A549 (cell line): ENCODE measurements around the gene CCDC152.

Source experiments
- BHLHE40 ChIP-seq: IDR thresholded peaks from 2 replicates; pipeline ENCODE4 v1.6.1; 2012; ENCODE audit warnings: low read depth, low read length, inconsistent platforms
- CTCF ChIP-seq: fragments of >200 bp; sonication (Bioruptor Twin); formaldehyde crosslinking; IDR thresholded peaks from 3 replicates; pipeline ENCODE4 v1.5.1; 2016
- EP300 ChIP-seq, 2 experiments: fragments of >200 bp; sonication (Bioruptor Twin); formaldehyde crosslinking; IDR thresholded peaks; 2 replicates in 1 of 2; 3 replicates in 1 of 2; pipeline ENCODE4 v1.6.1; 2016 to 2017
- PHF8 ChIP-seq: fragments of 200-600 bp; sonication (generic); IDR thresholded peaks from 2 replicates; pipeline ENCODE4 v1.6.1; 2016; ENCODE audit warnings: low read depth, mild to moderate bottlenecking, antibody characterized with exemption, moderate library complexity, borderline replicate concordance
- POLR2A ChIP-seq: IDR thresholded peaks from 2 replicates; pipeline ENCODE4 v1.6.1; 2012; ENCODE audit warnings: mild to moderate bottlenecking, low read length
- POLR2AphosphoS2 ChIP-seq: conservative IDR thresholded peaks from 2 replicates; pipeline ENCODE4 v1.6.1; 2012; ENCODE audit warnings: low read length, improper control_type of control experiment, inconsistent platforms
- RAD21 ChIP-seq, 2 experiments: fragments of >200 bp in 1 of 2; sonication (Bioruptor Twin) in 1 of 2; formaldehyde crosslinking in 1 of 2; IDR thresholded peaks in 1 of 2; conservative IDR thresholded peaks in 1 of 2; 2 replicates in 1 of 2; 3 replicates in 1 of 2; pipeline ENCODE4 v1.6.1; 2012 to 2018; ENCODE audit warnings: inconsistent platforms in 1 of 2
- REST ChIP-seq: fragments of 200-600 bp; sonication (generic); IDR thresholded peaks from 2 replicates; pipeline ENCODE4 v1.6.1; 2016; ENCODE audit warnings: antibody characterized with exemption, mild to moderate bottlenecking, moderate library complexity
- SMC3 ChIP-seq: fragments of >200 bp; sonication (Bioruptor Twin); formaldehyde crosslinking; IDR thresholded peaks from 3 replicates; pipeline ENCODE4 v1.6.1; 2018; ENCODE audit warnings: inconsistent platforms

- TF ChIP-seq REST (no peak), BHLHE40 (no peak), SMC3 (no peak), POLR2A (no peak), RAD21 (conservative IDR thresholded peaks at IDR 0.05 in 1 of 2, IDR thresholded peaks at IDR 0.05 in 1 of 2) (no peak), CTCF (no peak), POLR2AphosphoS2 (no peak), EP300 (IDR thresholded peaks at IDR 0.05) (no peak), PHF8 (no peak)
Observed at GRCh38 chr5:42785756-42786155, 29.1 kb downstream of the CCDC152 start.
